LNCAP (cell line): Measurements from ENCODE around the gene GDF15.

Source experiments
- TF ChIP-seq, protein P1 (sequence below): fragments of 450-650 bp; IDR thresholded peaks from 2 replicates; pipeline ENCODE4 v1.5.1; 2017; ENCODE audit warnings: mild to moderate bottlenecking

Gene GDF15

DNA sequence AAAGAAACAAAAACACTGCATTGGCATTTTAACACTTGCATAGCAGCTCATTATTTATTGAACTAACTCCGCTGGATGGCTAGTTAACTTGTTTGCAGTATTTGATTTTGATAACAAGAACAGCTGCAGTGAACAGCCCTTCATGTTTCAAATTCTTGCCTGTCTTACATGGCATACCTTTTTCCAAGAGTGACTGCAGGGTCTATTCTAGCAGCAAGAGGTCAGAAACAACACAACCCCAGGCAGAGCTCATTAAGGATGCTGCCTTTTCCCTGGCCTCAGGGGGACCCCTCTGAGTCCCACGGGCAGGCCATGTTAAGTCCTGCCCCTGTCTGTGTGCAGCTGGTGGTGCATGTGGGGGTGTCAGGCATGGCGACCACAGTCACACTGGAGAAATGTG is 28.9 kb upstream of the GDF15 start:
- TF ChIP-seq, protein P1, sequence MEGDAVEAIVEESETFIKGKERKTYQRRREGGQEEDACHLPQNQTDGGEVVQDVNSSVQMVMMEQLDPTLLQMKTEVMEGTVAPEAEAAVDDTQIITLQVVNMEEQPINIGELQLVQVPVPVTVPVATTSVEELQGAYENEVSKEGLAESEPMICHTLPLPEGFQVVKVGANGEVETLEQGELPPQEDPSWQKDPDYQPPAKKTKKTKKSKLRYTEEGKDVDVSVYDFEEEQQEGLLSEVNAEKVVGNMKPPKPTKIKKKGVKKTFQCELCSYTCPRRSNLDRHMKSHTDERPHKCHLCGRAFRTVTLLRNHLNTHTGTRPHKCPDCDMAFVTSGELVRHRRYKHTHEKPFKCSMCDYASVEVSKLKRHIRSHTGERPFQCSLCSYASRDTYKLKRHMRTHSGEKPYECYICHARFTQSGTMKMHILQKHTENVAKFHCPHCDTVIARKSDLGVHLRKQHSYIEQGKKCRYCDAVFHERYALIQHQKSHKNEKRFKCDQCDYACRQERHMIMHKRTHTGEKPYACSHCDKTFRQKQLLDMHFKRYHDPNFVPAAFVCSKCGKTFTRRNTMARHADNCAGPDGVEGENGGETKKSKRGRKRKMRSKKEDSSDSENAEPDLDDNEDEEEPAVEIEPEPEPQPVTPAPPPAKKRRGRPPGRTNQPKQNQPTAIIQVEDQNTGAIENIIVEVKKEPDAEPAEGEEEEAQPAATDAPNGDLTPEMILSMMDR: no peak

DNA sequence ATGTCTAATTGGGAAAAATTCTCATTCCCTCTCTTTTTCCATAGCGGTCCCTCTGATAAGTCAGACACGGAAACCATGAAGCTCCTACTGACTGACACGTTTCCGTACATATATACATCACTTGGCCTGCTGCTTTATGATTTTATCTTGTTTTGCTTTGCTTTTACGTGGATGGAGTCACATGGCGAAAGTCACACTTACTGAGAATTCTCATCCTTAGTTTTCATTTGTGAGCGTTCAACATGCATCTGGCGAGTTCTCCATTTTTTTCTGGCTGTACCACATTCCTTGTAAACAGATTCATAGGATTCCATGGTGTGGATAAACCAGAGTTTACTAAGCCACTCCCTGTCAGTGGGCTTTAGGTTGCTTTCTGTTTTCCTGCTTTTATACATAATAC is 24.3 kb upstream of the GDF15 start:
- TF ChIP-seq, protein P1: no peak

DNA sequence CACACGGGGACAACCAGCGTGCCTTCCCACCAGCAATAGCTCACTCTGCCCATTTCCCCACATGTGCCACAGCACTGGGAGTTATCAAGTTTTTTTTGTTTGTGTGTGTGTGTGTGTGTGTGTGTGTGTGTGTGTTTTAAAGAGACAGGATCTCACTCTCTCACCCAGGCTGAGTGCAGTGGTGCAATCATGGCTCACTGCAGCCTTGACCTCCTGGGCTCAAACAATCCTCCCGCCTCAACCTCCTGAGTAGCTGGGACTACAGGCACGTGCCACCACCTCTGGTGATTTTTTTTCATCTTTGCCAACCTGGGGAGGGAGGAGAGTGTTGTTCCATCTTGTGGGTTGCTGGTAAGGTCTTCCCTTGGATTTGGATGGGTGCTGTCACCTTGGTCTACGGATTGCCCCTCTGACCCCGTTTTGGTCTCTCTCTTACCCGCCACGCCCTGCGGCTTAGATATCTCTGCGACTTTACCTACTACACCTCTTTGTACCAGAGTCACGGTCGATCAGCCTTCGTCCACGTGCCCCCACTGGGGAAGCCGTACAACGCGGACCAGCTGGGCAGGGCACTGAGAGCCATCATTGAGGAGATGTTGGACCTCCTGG is 22.9 kb upstream of the GDF15 start:
- TF ChIP-seq, protein P1: no peak

DNA sequence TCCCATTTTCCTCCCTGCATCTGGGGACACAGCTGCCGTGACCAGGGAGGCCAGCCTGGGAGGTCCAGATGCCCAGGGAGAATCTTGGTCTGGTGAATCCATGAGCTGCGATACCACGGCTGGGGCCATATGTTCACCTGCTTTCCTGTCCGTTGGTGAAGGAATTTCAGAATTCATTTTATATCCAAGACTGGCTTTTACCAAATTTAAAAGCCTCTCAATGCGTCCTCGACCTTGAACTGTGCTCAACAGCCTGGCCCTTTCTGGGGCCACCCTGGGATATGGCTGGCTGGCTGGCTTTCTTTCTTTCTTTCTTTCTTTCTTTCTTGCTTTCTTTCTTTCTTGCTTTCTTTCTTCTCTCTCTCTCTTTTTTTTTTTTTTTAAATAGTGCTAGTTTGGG is 22.2 kb upstream of the GDF15 start:
- TF ChIP-seq, protein P1: no peak

DNA sequence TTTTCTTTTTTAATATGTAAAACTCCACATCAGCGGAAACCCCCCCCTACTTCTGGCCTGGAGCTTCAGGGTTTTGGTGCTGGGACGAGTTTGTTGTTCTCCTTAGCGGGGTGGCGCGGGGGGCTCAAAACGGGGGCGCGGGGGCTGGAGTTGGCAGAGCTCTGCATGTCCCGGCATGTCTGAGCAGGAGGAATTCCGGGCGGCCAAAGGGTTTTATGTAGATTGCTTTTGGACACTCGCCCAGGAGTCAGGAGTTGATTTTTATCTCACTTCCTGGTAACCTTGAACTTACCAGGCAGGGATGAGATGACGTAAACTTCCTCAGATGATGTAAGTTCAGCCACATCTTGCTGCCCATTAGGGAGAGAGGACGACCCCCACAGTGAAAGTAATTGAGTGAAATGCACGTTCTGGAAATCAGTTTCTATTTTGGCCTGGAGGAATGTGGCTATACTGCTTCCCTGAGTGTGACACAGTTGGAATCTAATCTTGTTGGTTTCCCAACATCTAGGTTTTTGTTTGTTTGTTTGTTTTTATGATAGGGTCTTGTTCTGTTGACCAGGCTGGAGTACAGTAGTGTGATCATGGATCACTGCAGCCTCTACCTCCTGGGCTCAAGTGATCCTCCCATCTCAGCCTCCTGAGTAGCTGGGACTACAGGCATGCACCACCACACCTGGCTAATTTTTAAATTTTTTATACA is 21.0 kb upstream of the GDF15 start:
- TF ChIP-seq, protein P1: no peak

DNA sequence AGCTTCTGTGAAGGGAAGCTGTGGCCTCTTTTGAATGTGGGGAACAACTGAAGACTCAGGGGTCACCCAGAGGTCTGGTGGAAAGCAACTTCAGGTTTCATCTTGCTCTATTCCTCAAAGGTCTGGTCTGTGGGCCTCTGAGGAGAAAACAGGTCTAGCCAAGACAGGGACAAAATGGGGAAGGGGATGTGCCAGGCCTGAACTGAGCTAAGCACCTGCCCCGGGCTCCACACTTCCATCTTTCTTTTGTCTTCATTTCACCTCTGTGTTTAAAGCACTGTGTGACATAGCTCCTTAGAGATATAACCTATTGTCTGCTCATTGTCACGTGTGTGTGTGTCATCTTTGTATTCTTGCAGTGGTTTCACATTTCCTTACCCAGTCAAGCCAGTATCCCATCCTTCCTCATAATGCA is 19.9 kb upstream of the GDF15 start:
- TF ChIP-seq, protein P1: no peak

DNA sequence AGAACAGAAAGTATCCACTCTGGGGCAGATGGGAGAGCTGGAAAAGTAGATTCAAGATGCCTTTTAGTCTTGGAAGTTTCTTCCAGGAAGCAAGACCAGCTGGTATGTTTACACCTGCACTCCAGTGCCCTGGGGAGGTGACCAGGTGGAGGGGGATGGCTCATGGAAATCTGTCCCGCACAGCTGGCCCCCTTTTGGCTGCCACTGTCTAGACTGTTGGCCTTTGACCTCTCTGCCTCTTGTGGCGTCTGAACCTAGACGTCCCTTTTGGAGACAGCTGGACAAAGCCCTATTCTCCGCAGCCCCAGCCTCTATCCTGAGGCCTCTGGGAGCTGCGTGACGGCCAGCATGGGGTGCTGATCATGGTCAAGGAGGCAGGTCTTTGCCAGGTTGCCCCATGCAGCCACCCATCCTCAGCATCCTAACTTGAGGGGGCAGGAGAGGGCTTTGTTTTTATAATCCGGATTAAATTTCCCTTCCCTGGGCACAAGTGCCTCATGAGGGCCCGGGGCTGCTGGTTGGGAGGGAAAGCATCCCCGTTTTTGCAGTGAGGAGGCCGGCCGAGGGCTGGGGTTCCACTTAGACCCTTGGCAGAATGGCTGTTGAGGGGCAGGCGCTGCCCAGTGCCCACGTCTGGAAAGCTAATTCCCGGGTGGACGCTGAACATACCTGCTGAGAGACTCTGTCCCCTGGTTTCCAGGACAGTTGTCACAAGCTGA is 17.3 kb upstream of the GDF15 start:
- TF ChIP-seq, protein P1: no peak
